GM21717 (cell line): ENCODE measurements around the gene TBX18.

ENCODE experiments used
- ATAC-seq: cut with Tn5 transposase; IDR thresholded peaks from one replicate; pipeline ENCODE4 v1.9.1; 2021; ENCODE audit warnings: mild to moderate bottlenecking, moderate library complexity; ENCODE audit not compliant: unreplicated experiment

The TBX18 gene

DNA sequence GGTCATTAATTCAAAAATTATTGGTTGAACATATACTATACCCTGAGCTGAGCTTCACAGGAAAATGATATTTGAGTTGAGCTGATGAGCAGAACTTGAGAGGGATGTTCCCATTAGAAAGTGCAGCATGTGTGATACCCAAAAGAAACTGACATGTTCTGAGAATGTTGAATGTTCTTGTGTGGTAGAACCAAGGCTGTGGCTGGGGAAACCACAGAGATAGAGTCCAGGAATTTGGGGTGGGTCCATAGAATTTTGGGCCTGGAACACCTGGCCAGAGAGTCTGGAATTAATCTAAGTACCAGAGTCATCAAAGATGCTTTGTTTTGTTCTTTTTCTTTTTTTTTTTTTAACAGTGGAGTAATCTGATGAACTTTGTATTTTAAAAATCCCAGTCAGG is 88.7 kb downstream of the TBX18 start:
- no peak for ATAC-seq

DNA sequence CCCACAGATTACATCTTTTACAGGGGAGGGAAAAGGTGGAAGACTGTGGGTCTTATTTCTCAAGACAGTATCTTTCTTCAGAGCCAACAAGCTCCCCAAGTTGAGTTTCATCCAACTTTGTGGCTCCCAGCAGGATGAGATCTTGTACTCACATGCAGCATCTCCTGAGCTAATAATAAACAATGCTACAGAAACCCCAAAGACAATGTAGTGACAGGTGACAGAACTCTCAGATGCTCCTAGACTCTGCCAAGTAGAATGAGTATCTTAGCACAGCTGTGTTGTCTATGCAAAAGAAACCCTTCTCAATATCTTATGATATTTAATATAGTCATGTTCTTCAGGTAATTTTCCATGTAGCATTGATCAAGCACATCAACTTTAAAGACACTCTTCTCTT is 90.0 kb downstream of the TBX18 start:
- no peak for ATAC-seq

DNA sequence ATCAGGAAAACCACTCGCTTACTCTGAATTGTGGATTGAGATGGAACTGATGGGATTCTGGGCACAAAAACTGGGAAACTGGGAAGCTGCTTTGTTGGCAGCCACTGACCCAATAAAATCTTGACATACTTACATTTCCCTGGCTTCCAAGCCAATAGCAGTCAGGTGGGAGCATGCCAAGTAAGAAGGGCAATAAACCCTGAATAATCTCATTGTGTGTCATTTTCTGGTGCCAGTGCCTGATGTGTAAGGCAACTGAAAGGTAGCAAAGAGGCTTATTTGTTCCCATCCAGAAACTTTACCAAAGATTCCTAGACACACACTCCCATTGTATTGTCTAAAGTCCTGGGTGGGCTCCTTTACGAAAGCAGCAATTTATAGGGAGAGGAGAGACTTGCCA is 93.2 kb downstream of the TBX18 start:
- no peak for ATAC-seq

DNA sequence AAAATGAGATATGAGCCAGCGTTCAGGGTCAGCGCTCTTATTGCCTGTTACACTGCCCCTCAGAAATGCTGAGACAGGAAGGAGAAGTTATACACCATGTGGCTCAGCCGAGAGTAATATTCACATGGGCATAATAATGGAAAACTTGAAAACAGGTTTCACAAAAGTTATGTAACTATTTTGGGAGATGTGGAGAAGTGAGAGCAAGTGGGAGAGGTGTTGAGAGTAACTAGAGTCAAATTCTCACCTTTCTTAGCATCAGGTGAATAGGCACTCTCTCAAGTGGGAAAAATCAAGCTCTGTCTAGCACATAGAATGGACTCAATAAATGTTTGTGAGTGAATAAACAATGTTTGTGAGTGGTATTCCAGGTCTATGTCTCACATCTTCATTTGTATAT is 94.5 kb downstream of the TBX18 start:
- ATAC-seq = no peak

DNA sequence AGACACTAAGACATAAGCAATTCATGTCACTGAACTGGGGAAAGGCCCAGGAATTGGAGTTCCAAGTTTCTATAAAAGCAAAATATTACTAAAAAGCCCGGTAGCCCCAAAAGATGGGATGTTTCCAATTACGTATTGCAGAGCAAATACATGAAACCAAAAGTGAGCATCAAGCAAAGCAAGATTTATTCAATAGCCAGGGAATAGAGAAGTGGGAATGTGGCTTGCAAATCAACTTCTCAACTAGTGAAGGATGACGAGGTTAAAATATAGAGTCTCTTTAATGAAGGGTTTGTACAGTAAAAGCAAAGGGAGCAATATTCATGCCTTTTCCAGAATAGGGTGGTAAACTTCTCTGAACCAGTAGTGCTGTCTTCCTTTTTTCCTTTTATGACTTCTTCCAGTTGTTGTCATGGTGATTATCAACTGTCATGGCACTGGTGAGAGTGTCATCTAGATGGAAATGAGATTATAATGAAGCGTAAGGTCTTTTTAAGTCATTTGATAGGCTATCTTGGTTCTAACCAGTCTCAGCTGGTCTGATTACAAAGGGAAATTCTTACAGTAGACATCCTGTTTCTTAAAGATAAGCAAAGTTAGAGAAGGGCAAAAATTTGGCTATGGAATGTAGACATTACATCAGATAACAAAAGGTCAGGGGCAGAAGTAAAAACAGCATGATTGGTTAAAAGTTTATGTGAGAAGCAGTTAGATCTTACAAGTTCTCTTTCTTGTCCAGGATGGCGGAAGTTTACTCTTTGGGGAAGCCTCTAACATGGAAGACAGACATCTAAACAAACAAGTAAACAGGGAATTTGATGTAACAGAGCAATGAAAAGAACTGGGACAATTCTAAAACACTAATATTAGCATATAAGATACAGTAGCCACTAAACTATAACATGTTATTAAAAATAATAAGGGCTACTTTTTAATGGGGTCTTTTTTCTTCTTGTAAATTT is 96.9 kb downstream of the TBX18 start:
- ATAC-seq = no peak

DNA sequence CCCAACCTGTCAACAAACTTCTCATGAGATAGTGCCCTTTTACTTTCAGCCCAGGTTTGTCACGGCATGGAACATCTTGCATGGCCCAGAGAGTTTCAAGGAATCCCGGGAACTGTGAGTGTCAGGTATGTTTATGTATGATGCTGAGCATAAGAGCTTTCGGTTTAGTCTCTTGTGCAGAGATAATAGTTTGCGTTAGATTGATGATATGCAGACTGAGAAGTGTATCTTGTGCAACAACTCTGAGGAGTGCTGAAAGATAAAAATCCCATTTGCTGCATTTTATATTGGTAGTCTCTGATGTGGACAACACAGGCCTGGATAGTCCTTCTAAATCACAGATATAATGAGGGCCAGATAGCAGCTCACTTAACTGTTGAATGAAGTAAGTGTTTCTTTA is 99.0 kb downstream of the TBX18 start:
- no peak for ATAC-seq

DNA sequence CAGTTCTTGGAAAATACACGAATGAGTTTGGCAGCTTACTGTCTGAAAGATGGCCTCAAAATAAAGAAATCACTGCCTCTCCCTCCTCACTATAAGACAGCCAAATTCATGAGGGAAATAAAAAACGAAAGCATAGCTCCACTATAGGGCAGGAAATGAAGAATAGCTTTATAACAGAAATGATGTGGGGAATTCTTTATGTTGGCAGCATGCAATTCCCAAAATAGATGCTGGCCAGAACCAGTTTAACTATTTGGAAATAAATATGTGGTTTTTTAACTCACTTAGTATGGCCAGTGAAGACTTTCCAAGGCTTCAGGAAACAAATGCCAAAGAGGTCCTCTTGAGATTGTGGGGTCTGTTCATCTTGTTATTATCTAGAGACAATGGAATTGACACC is 100.5 kb downstream of the TBX18 start:
- no peak for ATAC-seq

DNA sequence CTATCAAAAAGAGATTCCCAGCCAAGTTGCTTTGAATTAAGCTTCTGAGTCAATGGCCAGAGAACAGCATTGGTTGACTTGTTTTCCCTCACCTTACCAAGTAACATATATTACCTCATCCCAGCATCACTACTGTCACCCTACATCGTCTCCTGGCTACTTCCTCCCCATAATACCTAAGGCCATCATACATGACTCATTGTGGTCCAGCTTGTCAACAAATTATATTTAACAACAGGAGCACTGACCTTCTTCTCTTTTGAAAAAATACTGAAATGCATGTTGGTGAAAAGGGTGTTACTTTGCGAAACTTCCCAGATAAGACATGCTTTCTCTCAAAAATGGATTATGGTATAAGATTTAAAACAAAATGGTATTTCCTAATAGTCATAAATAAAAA is 106.9 kb downstream of the TBX18 start:
- ATAC-seq = no peak

DNA sequence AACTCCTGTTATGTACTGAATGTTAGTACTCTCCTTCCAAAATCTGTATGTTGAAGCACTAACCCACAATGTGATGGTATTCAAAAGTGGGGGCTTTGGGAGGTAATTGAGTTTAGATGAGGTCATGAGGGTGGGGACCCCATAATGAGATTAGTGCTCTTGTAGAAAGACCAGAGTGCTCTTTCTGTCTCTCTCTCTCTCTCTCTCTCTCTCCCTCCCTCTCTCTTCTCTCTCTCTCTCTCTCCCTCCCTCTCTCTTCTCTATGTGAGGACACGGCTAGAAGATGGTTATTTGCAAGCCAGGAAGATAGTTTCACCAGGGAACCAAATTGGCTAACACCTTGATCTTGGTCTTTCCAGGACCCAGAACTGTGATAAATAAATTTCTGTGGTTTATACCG is 107.4 kb downstream of the TBX18 start:
- no peak for ATAC-seq

DNA sequence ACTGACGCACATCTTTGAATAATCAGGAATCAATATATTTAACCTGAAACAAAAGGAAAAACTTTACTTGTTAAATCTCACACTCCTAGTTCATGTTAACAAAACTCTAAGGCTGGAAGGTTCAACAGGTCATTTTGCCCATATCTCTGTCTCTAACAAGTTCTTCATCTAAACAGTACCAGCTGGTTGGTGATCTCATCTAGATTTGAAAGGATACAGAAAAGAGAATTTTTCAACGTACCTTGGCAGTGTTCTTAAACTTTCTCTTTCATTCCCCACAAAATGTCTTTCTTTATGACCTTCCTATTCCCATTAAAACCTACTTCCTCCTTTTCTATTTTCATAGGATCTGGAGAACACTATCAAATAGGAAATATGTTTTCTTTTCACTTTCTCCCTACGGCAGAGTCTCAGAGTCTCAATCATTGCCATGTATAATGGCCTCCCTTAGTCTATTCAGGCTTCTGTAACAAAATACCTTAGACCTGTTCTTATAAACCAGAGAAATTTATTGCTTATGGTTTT is 111.3 kb downstream of the TBX18 start:
- ATAC-seq = no peak

DNA sequence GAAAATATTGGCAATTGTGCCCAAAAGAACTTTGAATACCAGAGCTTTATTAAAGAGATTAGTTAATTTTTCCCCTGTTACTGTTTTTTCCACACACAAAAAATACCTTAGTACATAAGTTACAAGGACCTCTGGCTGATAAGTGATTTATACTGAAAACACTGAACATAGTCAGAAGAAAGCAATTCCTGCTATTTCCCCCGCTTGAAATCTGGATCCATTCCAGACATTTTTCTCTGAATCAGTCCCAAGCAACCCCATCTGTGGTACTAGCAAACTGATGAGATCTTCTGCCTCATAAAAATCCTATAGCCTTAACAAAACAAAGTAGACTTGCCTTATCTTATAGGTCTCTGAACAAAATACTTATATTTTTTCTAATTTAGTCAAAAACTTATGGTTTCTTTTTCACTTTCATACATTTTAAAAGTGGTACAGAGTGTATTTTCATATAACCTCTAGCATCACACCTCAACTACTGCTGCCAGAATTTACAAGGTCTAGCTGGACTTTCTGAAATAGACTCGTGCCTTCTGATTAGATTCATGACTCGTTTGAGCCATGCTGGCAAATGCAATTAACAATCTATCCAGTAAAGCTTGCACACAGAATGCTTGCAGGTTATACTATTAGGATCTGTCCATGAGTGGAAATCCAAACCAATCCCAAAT is 111.9 kb downstream of the TBX18 start:
- ATAC-seq = no peak

DNA sequence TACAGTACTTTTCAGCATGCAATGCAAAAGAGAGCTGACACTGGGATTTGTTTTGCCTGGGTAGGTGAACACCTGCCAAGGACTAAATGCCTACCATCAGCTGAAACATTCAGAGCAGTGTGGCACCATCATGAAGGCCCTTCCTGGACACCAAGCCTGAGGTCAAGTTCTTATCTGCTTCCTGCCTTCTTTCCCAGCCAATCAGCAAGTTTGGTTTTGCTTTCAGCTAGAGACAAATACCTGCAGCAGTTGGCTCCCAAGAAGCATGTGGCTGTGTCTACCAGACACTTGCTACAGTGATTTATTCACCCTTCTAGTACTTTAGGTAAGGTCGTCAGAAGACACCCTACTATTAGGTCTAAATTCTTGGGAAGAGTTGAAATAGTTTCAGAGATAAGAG is 112.8 kb downstream of the TBX18 start:
- ATAC-seq = no peak

DNA sequence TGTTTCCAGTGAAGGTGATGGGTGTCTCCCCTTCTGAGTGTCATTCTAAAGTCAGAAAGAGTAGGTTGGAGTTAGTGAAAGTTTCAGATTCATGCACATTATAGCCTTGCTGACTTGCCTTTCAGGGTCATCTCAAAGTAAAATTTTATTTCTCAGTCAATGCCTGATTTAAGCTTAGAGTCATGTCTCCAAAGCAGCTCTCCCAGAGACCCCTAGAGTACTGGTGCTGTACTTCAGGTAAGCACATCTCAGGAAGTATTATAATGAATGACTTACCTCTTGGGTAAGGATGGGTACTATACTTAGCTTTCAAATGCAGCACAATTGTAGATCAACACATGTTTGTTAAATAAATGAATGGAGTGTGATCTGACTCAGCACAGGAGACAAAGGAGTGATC is 116.0 kb downstream of the TBX18 start:
- no peak for ATAC-seq

DNA sequence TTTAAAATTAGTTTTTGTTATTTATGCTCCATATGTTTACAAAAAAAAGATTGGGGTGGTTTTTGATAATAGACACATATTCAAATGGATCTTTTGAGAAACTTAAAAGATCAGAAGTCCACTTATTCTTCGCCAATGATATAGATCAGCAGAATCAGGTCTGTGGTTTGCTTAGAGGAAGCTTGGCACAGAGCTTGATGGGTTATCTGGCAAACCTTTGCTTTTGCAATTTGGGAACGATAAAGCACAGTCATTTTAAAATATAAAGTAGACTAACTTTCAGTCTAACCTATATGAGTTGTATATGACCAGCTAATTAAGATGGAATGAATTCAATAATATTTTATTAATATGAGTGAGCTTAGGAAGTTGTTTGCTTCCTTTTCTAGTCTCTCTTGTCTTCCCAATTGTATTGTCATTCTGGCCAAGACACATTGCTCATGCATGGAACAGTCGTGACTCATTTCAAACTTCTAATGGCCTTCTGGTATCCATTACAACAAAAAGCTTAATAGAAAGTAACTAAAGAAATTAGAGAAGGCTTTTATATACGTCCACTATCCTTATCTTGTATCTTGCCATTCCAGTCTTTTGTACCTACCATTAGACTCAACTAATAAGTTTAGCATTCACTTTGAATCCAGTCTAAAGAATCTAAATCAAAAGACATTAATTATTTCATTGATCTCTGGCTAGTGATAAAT is 118.7 kb downstream of the TBX18 start:
- ATAC-seq = no peak

DNA sequence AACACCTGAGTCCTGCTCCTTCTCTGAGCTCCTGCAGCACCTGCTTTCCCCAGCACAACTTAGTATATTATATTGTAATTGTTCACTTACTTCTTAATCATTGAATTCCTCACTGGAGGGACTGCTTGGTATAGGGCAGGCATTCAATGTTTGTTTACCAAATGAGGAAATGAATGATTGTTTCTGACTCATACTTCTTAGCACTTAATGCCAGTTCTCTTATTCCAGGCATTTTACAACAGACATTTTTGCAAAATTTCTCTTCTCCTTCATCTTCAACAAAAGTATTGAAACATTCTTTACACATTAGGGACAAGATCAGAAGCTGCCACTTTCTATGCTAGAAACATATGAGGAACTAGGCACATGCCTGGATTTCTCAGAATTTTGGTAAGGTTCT is 119.4 kb downstream of the TBX18 start:
- no peak for ATAC-seq

DNA sequence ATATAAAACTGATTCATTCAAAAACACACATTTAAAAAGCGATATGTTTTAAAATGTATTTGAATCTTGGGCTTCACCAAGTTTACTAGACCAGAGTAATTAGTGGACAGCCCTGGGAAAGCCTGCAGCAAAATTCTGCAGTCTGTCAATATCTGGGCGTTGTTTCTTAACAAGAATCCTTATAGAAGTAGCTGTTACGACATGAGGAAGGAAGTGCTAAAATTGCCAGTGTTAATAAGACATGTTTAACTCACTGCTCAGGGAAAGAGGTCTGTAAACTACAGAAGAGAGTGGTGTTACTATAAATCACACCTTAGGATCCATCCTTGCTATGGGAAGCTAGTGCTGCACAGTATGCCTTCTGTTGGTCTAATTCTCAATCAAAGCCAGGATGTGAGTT is 120.6 kb downstream of the TBX18 start:
- no peak for ATAC-seq

DNA sequence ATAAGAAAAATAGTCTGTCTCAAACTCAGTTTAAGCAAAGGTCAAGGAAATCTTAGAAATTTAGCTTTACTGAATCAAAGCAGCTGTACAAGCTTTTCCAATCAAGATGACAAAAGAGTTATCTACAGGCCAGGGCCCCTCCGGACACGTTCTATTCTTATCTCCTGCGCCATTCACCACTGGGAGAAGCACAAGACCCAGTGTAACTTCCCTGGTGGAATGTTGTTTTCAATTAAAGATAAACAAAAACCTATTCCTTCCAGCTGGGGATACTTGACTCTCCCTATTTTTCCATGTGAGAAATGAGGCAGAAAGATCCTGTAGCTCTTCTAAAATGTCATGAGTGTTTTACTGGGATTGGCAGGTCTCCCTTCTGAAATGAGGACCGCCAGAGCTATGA is 123.3 kb downstream of the TBX18 start:
- no peak for ATAC-seq

DNA sequence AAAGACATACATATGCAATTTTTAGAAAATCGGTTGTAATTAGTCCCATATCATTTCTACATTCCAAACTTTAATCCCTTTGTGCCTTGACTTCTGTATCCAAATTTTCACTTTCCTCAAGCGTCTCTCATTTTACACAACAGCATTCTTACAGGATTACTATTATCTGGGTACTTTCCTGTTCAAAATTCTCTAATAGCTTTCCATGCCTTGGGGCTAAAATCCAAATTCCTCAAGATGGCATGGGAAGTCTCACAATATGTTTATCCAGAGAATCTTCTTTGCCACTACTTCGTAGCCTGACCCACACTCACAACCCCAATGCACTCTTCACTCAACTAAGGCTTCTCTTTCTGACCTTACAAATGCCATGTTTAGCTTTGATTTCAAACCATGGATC is 125.0 kb downstream of the TBX18 start:
- ATAC-seq = no peak

DNA sequence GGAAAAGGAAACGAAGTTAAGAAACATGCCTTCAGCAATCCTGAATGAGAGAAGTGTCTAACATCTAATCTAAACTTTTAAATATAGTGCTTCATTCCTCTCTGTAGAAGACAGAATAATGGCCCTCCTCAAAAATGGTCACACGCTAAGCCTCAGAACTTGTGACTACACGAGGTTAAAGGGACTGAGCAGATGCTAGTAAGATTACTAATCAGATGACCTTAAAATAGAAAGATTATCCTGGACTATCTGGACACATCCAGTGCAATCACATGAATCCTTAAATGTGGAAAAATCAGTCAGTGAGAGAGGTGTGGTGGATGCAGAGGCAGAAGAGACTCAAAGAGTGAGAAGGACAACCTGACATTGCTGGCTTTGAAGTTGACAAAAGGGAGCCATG is 126.1 kb downstream of the TBX18 start:
- ATAC-seq = no peak
